ENCODE results near the gene CBR1. TPM values are rescaled to one million over a fixed set of nuclear protein-coding genes. Genes with fewer than 3 reads are reported as not detected.

CBR1 gene
- total RNA-seq, 1 donor = 73.5 TPM

DNA sequence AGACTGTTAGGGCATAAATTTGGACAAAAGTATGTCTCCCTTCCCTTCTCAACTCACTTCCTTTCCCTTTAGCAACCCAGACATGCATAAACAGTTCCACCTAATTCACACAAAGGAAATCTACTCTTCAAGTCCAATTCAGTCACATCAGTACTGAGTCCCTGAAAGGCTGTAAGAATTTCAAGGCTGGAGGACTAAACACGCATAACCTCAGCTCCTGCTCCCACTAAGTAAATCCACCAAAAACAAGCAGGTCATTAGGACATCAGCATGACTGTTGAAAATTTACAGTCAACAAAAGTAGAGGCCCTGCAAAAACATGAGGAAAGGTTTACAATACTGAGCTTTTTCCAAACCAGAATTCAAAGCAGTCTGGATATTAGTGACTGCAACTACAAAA lies 27.9 kb upstream of the CBR1 start:
- Histone ChIP-seq H3K27me3 (ENCODE audit: insufficient read depth, low read length) (no peaks in the 10 kb centered on the region), H3K36me3 (ENCODE audit: insufficient read depth, low read length) (peaks cover 57% of the 10 kb centered on the region), H4K20me1 (ENCODE audit: insufficient read depth, low read length) (no peaks in the 10 kb centered on the region), H3K4me1 (ENCODE audit: insufficient read depth, low read length) (no peaks in the 10 kb centered on the region), H3K4me3 (ENCODE audit: insufficient read depth, low read length) (no peak overlapping the region), H3K27ac (ENCODE audit: low read depth, low read length) (no peak overlapping the region), H3K79me2 (ENCODE audit: insufficient read depth, low read length) (no peaks in the 10 kb centered on the region), H2AFZ (ENCODE audit: low read length) (no peak overlapping the region), H3K4me2 (ENCODE audit: insufficient read depth, low read length) (no peak overlapping the region), H3K9me3 (ENCODE audit: low read depth, low read length) (no peaks in the 10 kb centered on the region)
- TF ChIP-seq, protein P1, sequence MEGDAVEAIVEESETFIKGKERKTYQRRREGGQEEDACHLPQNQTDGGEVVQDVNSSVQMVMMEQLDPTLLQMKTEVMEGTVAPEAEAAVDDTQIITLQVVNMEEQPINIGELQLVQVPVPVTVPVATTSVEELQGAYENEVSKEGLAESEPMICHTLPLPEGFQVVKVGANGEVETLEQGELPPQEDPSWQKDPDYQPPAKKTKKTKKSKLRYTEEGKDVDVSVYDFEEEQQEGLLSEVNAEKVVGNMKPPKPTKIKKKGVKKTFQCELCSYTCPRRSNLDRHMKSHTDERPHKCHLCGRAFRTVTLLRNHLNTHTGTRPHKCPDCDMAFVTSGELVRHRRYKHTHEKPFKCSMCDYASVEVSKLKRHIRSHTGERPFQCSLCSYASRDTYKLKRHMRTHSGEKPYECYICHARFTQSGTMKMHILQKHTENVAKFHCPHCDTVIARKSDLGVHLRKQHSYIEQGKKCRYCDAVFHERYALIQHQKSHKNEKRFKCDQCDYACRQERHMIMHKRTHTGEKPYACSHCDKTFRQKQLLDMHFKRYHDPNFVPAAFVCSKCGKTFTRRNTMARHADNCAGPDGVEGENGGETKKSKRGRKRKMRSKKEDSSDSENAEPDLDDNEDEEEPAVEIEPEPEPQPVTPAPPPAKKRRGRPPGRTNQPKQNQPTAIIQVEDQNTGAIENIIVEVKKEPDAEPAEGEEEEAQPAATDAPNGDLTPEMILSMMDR (IDR thresholded peaks at IDR 0.05; ENCODE audit: extremely low read depth, low read depth, low read length) = no peak
- no peak for DNase-seq (ENCODE audit: insufficient read length, low spot score, missing footprints)

DNA sequence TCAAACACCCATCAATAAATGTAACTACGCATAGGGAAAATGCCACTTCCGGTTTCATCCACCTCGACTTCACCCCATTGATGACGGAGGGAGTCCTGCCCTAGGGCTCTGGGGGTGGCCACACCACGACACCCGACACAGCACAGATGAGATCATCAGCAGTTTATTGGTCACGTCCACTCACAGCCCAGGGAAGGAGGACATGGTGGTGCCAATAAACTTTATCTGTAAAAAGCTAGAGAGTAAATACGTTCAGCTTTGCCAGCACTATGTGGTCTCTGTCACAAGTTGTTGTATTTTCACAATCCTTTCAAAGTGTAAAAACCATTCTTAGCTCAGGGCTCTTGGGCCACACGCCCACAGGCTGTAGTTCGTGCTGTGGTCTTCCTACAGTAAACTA lies 25.8 kb upstream of the CBR1 start:
- Histone ChIP-seq H3K4me1 (ENCODE audit: insufficient read depth, low read length) (no peaks in the 10 kb centered on the region), H3K9me3 (ENCODE audit: low read depth, low read length) (no peaks in the 10 kb centered on the region), H4K20me1 (ENCODE audit: insufficient read depth, low read length) (no peaks in the 10 kb centered on the region), H3K79me2 (ENCODE audit: insufficient read depth, low read length) (no peaks in the 10 kb centered on the region), H3K27me3 (ENCODE audit: insufficient read depth, low read length) (no peaks in the 10 kb centered on the region), H3K4me2 (ENCODE audit: insufficient read depth, low read length) (no peak overlapping the region), H3K36me3 (ENCODE audit: insufficient read depth, low read length) (peaks cover 50% of the 10 kb centered on the region), H3K4me3 (ENCODE audit: insufficient read depth, low read length) (no peak overlapping the region), H2AFZ (ENCODE audit: low read length) (no peak overlapping the region), H3K27ac (ENCODE audit: low read depth, low read length) (no peak overlapping the region)
- TF ChIP-seq, protein P1 (IDR thresholded peaks at IDR 0.05; ENCODE audit: extremely low read depth, low read depth, low read length) = no peak
- DNase-seq (ENCODE audit: insufficient read length, low spot score, missing footprints) = no peak

DNA sequence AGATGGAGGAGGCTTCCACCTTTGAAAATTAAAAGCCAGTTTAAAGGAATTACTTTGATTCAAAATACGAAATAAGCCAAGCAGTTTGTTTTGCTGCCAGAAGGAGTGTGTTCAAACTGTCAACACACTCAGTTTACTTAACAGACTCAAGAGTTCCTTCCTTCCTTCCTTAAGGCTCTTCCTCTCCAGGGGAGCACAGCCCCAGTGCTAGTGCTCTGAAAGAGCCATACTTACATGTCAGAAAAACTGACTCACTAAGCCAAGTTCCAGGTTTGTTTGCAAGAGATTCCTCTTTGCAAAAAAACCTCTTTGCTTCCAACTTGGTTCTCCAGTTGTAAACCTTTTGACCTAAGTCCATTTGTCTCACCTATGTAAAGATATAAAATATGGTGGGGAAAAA lies 23.8 kb upstream of the CBR1 start:
- Histone ChIP-seq H3K36me3 (ENCODE audit: insufficient read depth, low read length) (peaks cover 50% of the 10 kb centered on the region), H3K4me3 (ENCODE audit: insufficient read depth, low read length) (no peak overlapping the region)

DNA sequence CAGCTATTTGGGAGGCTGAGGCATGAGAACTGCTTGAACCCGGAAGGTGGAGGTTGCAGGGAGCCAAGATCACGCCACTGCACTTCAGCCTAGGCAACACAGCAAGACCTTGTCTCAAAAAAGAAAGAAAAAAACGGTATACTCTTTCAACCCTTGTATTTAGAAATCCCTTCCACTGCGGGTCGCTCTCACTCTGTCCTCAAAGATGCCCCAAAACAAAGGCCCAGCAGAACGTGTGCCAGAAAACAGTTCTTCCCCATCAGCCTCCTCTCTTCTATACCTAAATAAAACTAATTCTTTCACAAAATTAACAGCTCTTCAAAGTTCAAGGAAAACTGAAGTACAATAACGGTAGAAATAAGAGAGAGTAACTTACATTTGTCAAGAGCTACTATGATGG lies 22.7 kb upstream of the CBR1 start:
- H4K20me1 ChIP-seq (ENCODE audit: insufficient read depth, low read length) = no peaks in the 10 kb centered on the region
- DNase-seq (ENCODE audit: insufficient read length, low spot score, missing footprints) = no peak
- no peak overlapping the region for H3K4me2 ChIP-seq (ENCODE audit: insufficient read depth, low read length)
- H3K4me1 ChIP-seq (ENCODE audit: insufficient read depth, low read length) = no peaks in the 10 kb centered on the region
- H3K27me3 ChIP-seq (ENCODE audit: insufficient read depth, low read length) = no peaks in the 10 kb centered on the region
- peaks cover 49% of the 10 kb centered on the region for H3K36me3 ChIP-seq (ENCODE audit: insufficient read depth, low read length)
- TF ChIP-seq, protein P1 (IDR thresholded peaks at IDR 0.05; ENCODE audit: extremely low read depth, low read depth, low read length) = no peak
- no peaks in the 10 kb centered on the region for H3K79me2 ChIP-seq (ENCODE audit: insufficient read depth, low read length)
- no peaks in the 10 kb centered on the region for H3K9me3 ChIP-seq (ENCODE audit: low read depth, low read length)
- no peak overlapping the region for H2AFZ ChIP-seq (ENCODE audit: low read length)
- no peak overlapping the region for H3K27ac ChIP-seq (ENCODE audit: low read depth, low read length)
- H3K4me3 ChIP-seq (ENCODE audit: insufficient read depth, low read length) = no peak overlapping the region

More for the DNA sequence above, 23.8 kb upstream of the CBR1 start:
- H3K4me1 ChIP-seq (ENCODE audit: insufficient read depth, low read length) = no peaks in the 10 kb centered on the region
- H3K27me3 ChIP-seq (ENCODE audit: insufficient read depth, low read length) = no peaks in the 10 kb centered on the region
- no peak for DNase-seq (ENCODE audit: insufficient read length, low spot score, missing footprints)
- H2AFZ ChIP-seq (ENCODE audit: low read length) = no peak overlapping the region
- TF ChIP-seq, protein P1 (IDR thresholded peaks at IDR 0.05; ENCODE audit: extremely low read depth, low read depth, low read length) = no peak
- no peaks in the 10 kb centered on the region for H4K20me1 ChIP-seq (ENCODE audit: insufficient read depth, low read length)
- no peak overlapping the region for H3K4me2 ChIP-seq (ENCODE audit: insufficient read depth, low read length)
- H3K79me2 ChIP-seq (ENCODE audit: insufficient read depth, low read length) = no peaks in the 10 kb centered on the region
- no peaks in the 10 kb centered on the region for H3K9me3 ChIP-seq (ENCODE audit: low read depth, low read length)
- no peak overlapping the region for H3K27ac ChIP-seq (ENCODE audit: low read depth, low read length)

Data from osteoblast (primary cell).